GM21786 (cell line): ENCODE data around the gene SUGCT.
"Not testable (repeated sequence)": the region's sequence is repeated elsewhere in the genome, so short reads cannot be mapped to it uniquely, and the experiment has no call there.

Experiments
- ATAC-seq: cut with Tn5 transposase; IDR thresholded peaks from one replicate; pipeline ENCODE4 v1.9.1; 2021; ENCODE audit not compliant: unreplicated experiment

Gene SUGCT

DNA sequence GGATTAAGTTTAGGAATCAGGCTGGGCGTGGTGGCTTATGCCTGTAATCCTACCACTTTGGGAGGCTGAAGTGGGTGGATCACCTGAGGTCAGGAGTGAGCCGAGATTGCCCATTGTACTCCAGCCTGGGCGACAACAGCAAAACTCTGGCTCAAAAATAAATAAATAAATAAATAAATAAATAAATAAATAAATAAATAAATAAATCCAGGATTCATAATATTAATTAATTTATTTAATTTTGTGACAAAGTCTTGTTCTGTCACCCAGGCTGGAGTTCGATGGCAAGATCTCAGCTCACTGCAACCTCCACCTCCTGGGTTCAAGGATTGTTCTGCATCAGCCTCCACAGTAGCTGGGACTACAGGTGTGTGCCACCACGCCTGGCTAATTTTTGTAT is 4.2 kb downstream of the SUGCT start:
- ATAC-seq, result no peak

DNA sequence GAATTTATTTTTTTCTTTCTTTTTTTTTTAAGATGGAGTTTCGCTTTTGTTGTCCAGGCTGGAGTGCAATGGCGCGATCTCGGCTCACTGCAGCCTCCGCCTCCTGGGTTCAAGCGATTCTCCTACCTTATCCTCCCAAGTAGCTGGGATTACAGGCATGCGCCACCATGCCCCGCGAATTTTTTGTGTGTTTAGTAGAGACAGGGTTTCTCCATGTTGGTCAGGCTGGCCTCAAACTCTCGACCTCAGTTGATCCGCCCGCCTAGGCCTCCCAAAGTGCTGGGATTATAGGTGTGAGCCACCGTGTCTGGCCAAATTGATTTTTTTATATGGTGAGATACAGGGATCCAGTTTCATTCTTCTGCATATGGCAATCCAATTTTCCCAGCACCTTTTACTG is 5.1 kb downstream of the SUGCT start:
- ATAC-seq, result not testable (repeated sequence)

DNA sequence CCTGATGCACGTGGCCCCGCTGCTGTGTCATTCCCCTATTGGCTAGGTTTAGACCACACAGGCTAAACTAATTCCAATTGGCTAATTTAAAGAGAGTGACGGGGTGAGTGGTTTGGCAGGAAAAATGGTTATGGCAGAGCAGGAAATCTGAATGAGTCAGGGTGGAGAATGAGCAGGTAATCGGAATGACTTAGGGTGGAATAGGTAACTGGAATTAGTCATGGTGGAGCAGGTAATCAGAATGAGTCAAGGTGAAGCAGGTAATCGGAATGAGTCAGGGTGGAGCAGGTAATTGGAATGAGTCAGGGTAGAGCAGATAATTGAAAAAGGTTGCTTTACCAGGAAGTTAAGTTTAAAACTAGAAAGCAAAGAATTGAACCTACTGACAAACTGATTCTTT is 7.1 kb downstream of the SUGCT start:
- ATAC-seq, result not testable (repeated sequence)

DNA sequence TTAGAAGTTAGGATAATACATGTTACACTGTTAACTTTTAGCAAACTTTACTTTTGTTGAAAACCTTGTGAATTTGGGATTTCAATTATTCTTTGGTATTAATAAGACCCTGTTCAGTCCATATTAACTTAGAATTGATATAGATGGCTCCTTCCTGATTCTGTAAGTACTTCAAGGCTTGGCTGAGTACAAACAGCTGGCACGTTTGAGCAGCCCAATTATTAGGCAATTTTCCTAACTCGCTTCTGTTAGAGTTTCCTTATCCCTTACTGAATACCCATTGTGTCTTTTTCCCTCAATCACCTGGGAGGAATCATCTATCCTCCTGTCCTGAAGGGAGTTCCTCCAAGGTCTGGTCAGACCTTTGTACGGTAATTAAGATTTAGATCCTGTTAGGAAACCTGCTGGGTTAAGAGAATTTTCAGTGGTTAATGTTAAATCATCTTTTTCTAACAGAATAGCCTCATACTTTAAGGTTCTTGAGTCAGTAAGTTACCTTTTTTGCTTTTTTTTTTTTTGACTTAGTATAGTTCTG is 10.9 kb downstream of the SUGCT start:
- not testable (repeated sequence) for ATAC-seq

DNA sequence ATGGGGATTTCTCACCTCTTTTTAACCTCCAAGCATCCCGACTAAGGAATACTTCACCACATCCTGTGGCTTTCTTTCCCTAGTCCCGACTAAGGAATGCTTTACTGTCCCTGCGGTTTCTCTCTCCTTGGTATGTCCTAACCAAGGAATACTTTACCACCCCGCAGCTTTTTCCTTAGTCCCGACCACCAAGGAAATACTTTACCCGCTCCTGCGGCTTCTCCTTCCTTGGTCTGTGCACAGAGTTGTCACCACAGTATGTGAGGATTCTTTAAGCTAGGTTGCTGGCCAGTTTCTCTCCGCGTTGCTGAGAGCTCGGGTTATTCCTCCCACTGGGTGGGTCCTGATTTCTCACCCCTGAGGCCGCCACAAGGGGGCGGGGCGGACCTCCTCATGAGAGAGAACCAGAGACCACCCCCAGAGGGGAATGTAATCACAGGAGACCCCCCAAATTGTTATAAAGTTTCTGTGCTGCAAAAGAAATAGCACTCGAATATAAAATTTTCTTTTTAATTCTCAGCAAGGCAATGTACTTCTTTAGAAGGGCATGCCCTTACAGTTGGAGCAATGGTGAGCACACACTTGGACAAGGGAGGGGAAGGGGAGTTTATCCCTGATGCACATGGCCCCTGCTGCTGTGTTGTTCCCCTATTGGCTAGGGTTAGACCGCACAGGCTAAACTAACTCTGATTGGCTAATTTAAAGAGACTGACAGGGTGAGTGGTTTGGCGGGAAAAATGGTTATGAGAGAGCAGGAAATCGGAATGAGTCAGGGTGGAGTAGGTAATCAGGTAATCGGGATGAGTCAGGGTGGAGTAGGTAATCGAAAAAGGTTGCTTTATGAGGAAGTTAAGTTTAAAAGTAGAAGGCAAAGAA is 12.8 kb downstream of the SUGCT start:
- no peak for ATAC-seq

DNA sequence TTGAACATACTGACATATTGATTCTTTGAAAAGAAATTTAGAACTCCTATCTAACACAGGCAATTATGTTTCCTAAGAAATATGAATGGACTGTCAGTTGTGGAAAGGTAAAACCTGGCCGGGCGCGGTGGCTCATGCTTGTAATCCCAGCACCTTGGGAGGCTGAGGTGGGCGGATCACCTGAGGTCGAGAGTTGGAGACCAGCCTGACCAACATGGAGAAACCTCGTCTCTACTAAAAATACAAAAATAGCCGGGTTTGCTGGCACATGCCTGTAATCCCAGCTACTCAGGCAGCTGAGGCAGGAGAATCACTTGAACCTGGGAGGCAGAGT is 13.4 kb downstream of the SUGCT start:
- not testable (repeated sequence) for ATAC-seq

DNA sequence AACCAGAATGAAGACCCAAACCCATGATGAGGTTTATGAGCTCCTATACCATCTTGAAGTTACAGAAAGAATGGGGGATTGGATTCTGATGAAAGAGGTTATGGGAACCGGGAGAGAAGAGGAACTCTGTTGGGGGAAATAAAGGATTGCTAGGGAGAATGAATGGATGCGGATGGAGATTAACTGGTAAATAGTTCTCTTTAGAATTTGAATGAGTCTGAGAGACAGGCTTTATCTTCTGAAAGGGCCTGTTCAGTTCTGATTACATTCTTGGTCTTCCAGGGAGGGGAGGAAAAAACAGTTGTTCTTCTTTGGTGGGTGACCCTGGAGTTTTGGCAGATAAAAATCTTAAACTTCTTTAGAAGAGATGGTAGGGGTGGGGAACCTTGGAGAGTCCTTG is 13.9 kb downstream of the SUGCT start:
- no peak for ATAC-seq

DNA sequence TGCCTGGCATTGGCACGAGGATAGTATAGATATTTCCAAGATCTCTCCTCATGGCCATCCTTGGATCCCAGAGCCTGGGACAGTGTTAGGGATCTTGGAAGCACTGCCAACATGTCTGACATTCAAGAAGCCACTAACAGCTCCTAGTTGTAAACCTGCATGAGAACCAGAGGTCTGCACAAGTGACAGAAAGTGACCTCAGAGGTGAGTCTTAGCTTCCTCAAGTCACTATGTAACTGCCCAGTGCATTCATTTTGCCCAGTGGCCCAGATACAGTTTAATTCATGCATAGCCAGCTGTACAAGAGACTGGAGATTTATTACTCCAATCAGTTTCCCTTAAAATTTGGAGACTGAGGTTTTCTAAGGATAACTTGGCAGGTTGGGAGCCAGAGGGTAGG is 16.7 kb downstream of the SUGCT start:
- no peak for ATAC-seq

DNA sequence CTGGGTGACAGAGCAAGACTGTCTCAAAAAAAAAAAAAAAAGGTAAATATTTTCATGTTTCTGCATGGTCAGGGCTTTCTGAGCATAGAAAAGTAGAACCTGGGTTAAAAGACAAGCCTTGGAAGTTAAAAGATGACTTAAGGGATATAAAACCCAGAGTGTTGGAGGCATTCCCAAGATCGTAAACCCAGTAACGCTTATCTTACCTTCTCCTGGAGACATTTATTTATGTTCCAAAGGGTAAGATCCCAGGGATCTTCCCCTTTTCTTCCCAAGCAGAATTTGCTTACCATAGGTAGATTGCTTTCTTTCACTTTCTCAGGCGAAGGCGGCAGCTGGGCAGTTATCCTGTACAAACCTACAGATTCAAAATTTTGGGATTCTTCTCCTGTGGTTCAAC is 22.2 kb downstream of the SUGCT start:
- ATAC-seq, result no peak

DNA sequence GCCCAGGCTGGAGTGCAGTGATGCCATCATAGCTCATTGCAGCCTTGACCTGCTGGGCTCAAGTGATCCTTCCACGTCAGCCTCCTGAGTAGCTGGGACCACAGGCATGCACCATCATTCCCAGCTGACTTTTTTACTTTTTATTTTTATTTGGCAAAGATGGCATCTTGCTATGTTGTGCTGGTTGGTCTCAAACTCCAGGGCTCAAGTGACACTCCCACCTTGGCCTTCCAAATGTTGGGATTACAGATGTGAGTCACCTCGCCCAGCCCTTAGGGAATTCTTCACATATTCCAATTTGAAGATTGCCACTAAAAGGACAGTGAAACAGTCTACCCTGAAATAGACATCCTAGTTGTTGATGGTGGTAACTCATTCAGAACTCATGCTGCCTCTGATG is 27.7 kb downstream of the SUGCT start:
- no peak for ATAC-seq

DNA sequence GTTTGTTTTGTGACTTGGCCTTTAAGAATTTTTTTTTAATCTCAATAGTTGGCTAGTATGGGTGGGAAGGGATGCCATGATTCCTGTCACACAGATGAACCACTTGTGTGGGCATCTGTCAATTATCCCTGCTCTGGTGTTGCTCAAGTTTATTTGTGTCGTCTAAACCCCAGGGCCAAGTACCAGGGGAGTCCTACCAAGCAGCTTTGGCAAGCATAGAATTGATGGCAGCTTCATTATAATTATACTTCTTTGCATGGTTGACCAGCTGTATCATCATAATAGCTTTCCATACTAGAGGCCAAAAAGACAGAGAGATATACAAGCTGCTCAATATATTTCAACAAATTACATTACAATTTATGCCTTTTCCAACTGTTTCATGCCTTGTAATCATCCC is 30.4 kb downstream of the SUGCT start:
- ATAC-seq, result no peak

DNA sequence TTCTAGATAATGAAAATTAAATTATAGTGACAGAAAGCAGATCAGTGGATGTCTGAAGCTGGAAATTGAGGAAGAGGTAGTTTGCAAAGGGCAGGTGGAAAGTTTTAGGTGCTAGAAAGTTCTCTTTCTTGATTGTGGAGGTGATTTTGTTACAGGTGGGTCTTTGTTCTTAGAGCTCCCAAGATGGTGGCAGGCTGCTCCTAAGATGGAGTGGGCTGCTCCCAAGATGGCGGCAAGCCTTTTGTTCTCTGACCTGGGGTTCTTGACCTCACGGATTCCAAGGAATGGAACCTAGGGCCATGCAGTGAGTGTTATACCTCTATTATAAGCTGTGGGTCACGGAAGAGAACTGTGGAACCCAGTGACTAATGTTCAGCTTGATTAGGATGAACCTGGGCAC is 32.5 kb downstream of the SUGCT start:
- no peak for ATAC-seq

DNA sequence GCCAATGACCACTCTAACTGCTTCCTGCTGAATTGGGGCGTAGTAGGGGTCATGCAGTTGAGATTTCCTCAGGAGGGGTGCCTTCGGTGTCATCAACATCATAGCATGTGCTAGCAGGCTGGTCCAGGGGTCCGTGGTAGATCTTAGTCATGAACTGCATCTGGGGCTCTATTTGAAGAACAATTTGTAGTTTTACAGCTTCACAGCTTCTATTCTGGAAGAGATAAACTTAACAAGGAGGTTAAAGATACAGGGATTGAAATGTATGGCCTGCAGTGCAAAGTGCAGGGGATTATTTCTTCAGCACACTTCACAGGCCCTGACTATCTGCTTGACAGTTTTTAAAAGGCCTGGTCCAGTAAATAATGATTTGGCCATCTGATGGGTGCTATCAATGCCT is 33.5 kb downstream of the SUGCT start:
- not testable (repeated sequence) for ATAC-seq

DNA sequence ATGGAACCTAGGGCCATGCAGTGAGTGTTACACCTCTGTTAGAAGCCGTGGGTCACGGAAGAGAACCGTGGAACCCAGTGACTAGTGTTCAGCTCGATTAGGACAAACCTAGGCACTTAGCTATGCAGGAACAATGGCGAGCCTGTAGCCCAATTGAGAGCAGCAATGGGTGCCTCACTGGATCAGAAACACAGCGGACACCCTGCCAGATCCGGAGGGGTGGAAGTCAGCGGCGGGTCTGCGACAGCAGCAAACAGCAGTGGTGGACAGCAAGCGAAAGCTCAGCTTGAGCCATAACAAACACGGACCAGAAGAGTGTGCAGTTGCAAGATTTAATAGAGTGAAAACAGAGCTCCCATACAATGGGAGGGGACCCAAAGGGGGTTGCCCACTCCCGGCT is 38.3 kb downstream of the SUGCT start:
- not testable (repeated sequence) for ATAC-seq

DNA sequence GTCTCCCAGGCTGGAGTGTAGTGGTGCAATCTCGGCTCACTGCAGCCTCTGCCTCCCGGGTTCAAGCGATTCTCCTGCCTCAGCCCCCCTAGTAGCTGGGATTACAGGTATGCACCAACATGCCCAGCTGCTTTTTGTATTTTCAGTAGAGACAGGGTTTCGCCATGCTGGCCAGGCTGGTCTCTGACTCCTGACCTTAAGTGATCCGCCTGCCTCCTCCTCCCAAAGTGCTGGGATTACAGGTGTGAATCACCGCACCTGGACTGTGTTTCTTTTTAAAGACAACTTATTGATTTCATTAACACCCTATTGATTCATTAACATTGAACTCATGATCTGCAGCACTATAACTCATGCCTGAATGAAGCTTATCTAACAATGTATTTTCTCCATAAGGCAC is 40.5 kb downstream of the SUGCT start:
- not testable (repeated sequence) for ATAC-seq

DNA sequence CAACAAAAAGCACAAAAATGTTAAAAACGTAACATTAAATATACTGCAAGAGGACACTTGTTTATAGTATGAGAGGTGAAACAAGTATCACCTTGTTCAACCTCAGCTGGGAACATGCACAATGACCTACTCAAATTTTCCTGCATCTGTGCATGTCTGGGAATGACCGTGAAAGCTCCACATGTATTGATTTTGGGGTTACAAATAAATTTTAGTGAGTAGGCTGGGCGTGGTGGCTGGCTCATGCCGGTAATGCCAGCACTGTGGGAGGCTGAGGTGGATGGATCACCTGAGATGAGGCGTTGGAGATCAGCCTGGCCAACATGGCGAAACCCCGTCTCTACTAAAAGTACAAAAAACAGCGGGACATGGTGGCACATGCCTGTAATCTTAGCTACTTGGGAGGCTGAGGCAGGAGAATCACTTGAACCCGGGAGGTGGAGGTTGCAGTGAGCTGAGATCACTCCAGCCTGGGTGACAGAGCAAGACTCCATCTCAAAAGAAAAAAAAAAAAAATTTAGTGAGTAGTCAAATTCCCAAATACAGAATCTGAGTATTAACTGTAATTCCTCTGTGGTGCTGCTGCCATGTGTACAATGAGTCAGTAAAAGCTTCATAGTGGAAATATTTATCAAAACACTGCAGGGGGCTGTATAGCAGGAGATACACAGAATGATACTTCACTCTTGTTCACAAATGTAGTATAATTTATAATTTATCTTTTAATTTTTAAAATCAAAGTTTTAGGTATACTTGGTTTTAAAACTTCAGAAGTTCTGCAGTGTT is 41.1 kb downstream of the SUGCT start:
- ATAC-seq, result no peak

DNA sequence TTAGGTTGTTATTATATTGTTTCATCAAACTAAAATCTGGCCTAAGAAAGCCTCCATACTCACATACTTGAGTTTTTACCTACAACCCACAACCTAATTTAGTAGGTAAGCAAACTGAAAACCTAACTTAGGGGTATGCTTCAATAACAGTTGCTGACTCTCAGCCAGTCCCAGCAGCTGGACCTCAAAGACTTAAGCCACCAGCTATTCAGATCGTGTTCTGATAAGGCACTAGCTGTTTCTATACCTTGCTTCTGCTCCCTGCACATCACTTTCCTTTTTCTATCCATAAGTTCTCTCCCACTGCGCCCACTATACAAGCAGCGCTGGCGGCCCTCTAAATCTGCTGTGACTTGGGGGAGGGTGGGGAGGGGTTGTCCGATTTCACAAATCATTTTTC is 42.3 kb downstream of the SUGCT start:
- ATAC-seq, result no peak

DNA sequence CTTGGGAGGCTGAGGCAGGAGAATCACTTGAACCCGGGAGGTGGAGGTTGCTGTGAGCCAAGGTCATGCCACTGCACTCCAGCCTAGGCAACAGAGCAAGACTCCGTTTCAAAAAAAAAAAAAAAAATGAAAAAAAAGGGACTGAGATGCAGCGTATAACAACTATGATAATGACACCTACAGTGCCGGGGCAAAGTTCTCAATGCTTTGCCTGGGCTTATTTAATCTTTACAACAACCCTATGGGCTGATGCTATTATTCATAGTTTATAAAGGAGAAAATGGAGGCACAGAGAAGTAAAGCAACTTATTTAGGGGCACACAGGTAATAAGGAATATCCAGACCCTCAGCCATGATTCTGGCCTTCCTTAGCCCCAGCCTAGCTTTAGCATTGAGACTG is 47.6 kb downstream of the SUGCT start:
- ATAC-seq, result no peak

DNA sequence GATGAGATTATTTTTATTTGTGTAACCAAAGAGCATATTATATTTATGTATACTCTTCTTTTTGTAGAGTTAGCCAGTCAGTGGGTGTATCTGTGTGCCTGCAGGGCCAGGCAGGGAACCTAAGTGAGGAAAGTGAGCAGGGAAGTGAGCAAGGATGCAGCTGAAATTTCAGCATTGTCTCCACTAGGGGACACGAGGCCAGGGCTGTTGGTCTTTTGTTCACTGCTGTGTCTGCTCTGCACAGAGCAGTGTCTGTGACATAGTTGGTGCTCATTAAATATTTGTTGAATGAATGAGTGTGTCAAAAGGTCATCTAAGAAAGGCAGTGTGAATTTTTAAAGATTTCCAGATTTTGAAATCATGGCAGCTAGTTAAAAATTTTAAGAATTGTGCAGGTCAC is 51.8 kb downstream of the SUGCT start:
- ATAC-seq, result no peak

DNA sequence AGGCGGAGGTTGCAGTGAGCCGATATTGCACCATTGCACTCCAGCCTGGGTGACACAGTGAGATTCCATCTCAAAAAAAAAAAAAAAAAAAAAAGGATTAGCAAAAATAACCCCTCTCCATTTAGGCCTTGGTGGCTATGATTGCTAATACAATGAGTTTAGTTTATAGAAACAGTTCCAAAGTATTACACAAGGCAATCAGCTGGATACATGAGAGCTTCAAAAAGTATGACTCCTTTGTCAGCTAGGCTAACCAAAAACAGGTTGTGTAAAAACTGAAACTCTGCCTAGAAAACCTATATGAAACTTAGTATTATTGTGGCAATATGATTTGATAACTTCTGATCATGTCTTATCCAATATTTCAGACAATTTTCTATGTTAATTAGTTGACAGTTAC is 57.2 kb downstream of the SUGCT start:
- no peak for ATAC-seq

DNA sequence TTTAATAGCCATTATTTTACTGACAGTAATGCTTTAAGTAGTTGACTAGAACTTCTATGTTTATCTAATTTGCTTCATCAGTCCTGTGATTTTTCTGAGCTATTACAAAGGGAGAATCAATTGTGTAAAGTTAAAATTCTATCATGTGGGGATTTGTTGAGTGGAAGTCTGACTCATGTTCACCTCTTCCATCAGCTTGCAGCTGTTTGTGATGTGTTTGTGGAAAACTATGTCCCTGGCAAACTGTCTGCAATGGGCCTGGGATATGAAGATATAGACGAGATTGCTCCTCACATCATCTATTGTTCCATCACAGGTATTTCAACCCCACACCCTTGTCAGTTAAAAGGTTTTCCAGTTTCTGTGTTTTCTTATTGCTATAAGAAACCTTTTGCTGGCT is 59.9 kb downstream of the SUGCT start:
- ATAC-seq, result no peak

DNA sequence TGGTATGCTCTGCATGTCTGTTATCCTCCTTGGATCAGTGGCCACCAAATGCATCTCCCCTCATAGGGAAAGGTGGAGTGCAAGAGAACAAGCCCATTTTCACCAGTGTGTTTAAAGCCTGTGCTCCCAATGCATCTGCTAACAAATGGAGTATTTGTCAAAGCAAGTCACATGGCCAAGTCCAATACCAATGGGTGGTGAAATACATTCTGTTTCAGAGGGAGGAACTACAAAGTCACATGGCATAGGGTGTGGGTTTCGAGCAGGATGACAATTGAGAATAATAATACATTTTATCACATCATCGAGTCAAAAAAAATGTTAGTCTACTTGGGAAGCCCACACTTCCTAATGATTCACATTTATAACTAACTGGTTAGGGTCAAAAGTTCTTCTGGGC is 62.7 kb downstream of the SUGCT start:
- no peak for ATAC-seq
